ENCODE measurements around the gene AASDHPPT.

Gene AASDHPPT

GRCh38 chr11:106121570-106122320 is 44.3 kb downstream of the AASDHPPT start:
- no peak for TF ChIP-seq CTCF (IDR thresholded peaks at IDR 0.05; ENCODE audit: control extremely low read depth, extremely low read depth, low read depth, missing control alignments)
- DNase-seq (ENCODE audit: extremely low spot score): no peak
- POLR2A ChIA-PET: no interaction called here
- CTCF ChIA-PET: no interaction called here

- ChIA-PET POLR2A (no interaction called here), CTCF (interaction anchor here (1.4 kb wide), 1 partner anchor 42 kb away, joined by 4 read pairs; no protein-coding TSS in a partner anchor)
- no peak for TF ChIP-seq CTCF (IDR thresholded peaks at IDR 0.05; ENCODE audit: control extremely low read depth, extremely low read depth, low read depth, missing control alignments)
- no peak for DNase-seq (ENCODE audit: extremely low spot score)
These were observed 50.1 kb downstream of the AASDHPPT start for GRCh38 chr11:106127604-106128003.

GRCh38 chr11:106128740-106129139 is 51.3 kb downstream of the AASDHPPT start:
- POLR2A ChIA-PET: no interaction called here
- CTCF ChIA-PET: interaction anchor here (1.8 kb wide), 1 partner anchor 27 kb away, joined by 5 read pairs; no protein-coding TSS in a partner anchor
- TF ChIP-seq CTCF (IDR thresholded peaks at IDR 0.05; ENCODE audit: control extremely low read depth, extremely low read depth, low read depth, missing control alignments): no peak
- no peak for DNase-seq (ENCODE audit: extremely low spot score)

GRCh38 chr11:106131998-106132397 is 54.5 kb downstream of the AASDHPPT start:
- TF ChIP-seq CTCF (IDR thresholded peaks at IDR 0.05; ENCODE audit: control extremely low read depth, extremely low read depth, low read depth, missing control alignments): no peak
- CTCF ChIA-PET: no interaction called here
- POLR2A ChIA-PET: no interaction called here
- no peak for DNase-seq (ENCODE audit: extremely low spot score)

GRCh38 chr11:106132582-106133354 is 55.3 kb downstream of the AASDHPPT start:
- ChIA-PET POLR2A (no interaction called here), CTCF (interaction anchor here (0.9 to 1.4 kb wide), 6 partner anchors 9 to 47 kb away, joined by 3 to 4 read pairs (median 3); no protein-coding TSS in a partner anchor)
- TF ChIP-seq CTCF (IDR thresholded peaks at IDR 0.05; ENCODE audit: control extremely low read depth, extremely low read depth, low read depth, missing control alignments): no peak
- no peak for DNase-seq (ENCODE audit: extremely low spot score)

GRCh38 chr11:106133529-106133928 is 56.1 kb downstream of the AASDHPPT start:
- POLR2A ChIA-PET: no interaction called here
- DNase-seq (ENCODE audit: extremely low spot score): peak; percentile 11
- CTCF ChIA-PET: interaction anchor here (0.9 to 1.4 kb wide), 8 partner anchors 8 to 48 kb away, joined by 3 to 4 read pairs (median 3); no protein-coding TSS in a partner anchor

More at GRCh38 chr11:106133529-106133928, 56.1 kb downstream of the AASDHPPT start:
- TF ChIP-seq CTCF (IDR thresholded peaks at IDR 0.05; ENCODE audit: control extremely low read depth, extremely low read depth, low read depth, missing control alignments): no peak

Measured in GM10248 (cell line).